GM19372 (cell line): Measurements from ENCODE around the gene BATF2.

Source experiments
- ATAC-seq: cut with Tn5 transposase; IDR thresholded peaks from one replicate; pipeline ENCODE4 v1.9.1; 2021; ENCODE audit warnings: mild to moderate bottlenecking, low read depth, moderate library complexity; ENCODE audit not compliant: unreplicated experiment

The BATF2 gene

DNA sequence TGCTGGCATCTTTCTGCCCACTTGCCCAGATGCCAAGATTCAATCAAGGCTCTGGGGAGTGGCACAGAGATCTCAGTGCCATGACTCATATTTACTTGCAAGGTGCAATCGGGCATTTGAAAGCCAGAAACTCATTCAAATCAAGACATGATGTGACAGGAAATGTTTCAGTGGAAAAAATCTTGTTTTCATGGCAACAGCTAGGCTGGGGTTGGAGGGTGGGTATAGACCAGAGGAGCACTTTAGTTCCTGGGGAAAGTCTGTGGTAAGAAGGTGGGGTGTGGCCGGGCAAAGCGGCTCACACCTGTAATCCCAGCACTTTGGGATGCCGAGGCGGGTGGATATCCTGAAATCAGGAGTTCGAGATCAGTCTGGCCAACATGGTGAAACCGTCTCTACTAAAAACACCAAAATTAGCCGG, 26.0 kb downstream of the BATF2 start:
- no peak for ATAC-seq

DNA sequence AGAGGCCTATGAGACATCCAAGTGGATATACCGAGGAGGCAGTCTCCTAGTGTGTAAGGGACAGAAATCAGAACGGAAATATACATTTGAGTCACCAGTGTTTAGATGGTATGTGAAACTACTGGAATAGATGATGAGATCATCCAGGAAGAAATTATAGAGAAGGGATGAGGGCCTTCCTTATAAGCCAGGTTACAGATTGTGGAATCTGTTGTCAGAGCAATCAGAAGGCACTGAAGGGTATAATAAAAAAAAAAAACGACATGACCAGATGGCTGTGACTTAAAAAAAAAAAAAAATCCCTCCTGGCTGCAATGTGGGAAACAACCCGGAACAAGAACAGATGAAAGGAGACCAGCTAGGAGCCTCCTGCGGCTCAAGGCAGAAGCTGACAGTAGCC, 27.6 kb downstream of the BATF2 start:
- no peak for ATAC-seq

- no peak for ATAC-seq
Measured at GRCh38 chr11:64967375-64967774, 29.4 kb downstream of the BATF2 start.

- no peak for ATAC-seq
Measured at GRCh38 chr11:64963072-64963631, 33.6 kb downstream of the BATF2 start.

- no peak for ATAC-seq
Measured at GRCh38 chr11:64960719-64961118, 36.1 kb downstream of the BATF2 start.

GRCh38 chr11:64959498-64959897, 37.3 kb downstream of the BATF2 start:
- ATAC-seq: no peak

DNA sequence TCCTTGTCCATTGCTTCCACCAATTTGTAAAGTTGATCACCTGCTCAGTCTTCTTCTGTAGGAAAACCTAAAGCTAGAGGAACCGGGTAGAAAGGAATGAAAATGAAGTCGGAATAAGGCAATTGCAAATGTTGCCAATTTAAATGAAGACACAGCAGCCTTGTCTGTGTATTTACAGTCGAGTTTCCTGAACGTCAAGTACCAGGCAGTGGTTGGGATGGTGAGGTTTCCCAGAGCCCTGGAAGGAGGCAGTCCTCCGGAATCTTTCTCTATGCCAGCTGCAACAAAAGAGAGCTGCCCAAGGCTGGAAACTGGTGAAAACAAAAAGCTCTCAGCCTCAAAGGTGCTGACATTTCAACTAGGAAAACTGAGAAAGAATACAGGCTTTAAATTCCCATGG, 42.6 kb downstream of the BATF2 start:
- no peak for ATAC-seq

- no peak for ATAC-seq
Measured at GRCh38 chr11:64951529-64951928, 45.2 kb downstream of the BATF2 start.

GRCh38 chr11:64947208-64947814, 49.5 kb downstream of the BATF2 start:
- no peak for ATAC-seq
